Measurements from ENCODE around the gene NOS1AP.
A peak's percentile ranks its signal among the peaks of the same experiment; 100 is the strongest.
"Not testable (repeated sequence)": the region's sequence is repeated elsewhere in the genome, so short reads cannot be mapped to it uniquely, and the experiment has no call there.

Gene NOS1AP

GRCh38 chr1:162197615-162198421 lies 128.3 kb downstream of the NOS1AP start:
- DNase-seq = no peak

GRCh38 chr1:162200096-162200847 lies 130.8 kb downstream of the NOS1AP start:
- DNase-seq = no peak

- not testable (repeated sequence) for DNase-seq
Measured at GRCh38 chr1:162201062-162201461, 131.6 kb downstream of the NOS1AP start.

- no peak for DNase-seq
Measured at GRCh38 chr1:162204129-162204822, 134.8 kb downstream of the NOS1AP start.

- peak in 1 of 2 donors; percentile 54 for DNase-seq
Measured at GRCh38 chr1:162204823-162205155, 135.3 kb downstream of the NOS1AP start.

GRCh38 chr1:162206300-162206699 lies 136.8 kb downstream of the NOS1AP start:
- DNase-seq = no peak

- DNase-seq = peak in 1 of 2 donors; percentile 24
Measured at GRCh38 chr1:162206749-162207635, 137.5 kb downstream of the NOS1AP start.

- no peak for DNase-seq
Measured at GRCh38 chr1:162207862-162208261, 138.4 kb downstream of the NOS1AP start.

- DNase-seq = no peak
Measured at GRCh38 chr1:162210196-162210595, 140.7 kb downstream of the NOS1AP start.

GRCh38 chr1:162212713-162213112 lies 143.2 kb downstream of the NOS1AP start:
- no peak for DNase-seq

- DNase-seq = no peak
Measured at GRCh38 chr1:162213281-162213912, 143.9 kb downstream of the NOS1AP start.

- DNase-seq = no peak
Measured at GRCh38 chr1:162214202-162214601, 144.7 kb downstream of the NOS1AP start.

GRCh38 chr1:162215902-162216301 lies 146.4 kb downstream of the NOS1AP start:
- no peak for DNase-seq

- DNase-seq = no peak
Measured at GRCh38 chr1:162216604-162217003, 147.1 kb downstream of the NOS1AP start.

GRCh38 chr1:162217706-162218105 lies 148.2 kb downstream of the NOS1AP start:
- DNase-seq = no peak

- DNase-seq = no peak
Measured at GRCh38 chr1:162218546-162218945, 149.1 kb downstream of the NOS1AP start.

- no peak for DNase-seq
Measured at GRCh38 chr1:162218975-162219374, 149.5 kb downstream of the NOS1AP start.

GRCh38 chr1:162219461-162219860 lies 150.0 kb downstream of the NOS1AP start:
- DNase-seq = no peak

GRCh38 chr1:162220009-162220539 lies 150.6 kb downstream of the NOS1AP start:
- no peak for DNase-seq

GRCh38 chr1:162222014-162222413 lies 152.5 kb downstream of the NOS1AP start:
- DNase-seq = no peak

- no peak for DNase-seq
Measured at GRCh38 chr1:162222730-162223129, 153.2 kb downstream of the NOS1AP start.

- DNase-seq = no peak
Measured at GRCh38 chr1:162223488-162223887, 154.0 kb downstream of the NOS1AP start.

All from inflammatory macrophage treated with lipopolysaccharide for 1 hour (primary cell).